Measurements from ENCODE around the gene RAB4A. TPM values are rescaled to one million over a fixed set of nuclear protein-coding genes. Genes with fewer than 3 reads are reported as not detected.

Gene RAB4A, protein sequence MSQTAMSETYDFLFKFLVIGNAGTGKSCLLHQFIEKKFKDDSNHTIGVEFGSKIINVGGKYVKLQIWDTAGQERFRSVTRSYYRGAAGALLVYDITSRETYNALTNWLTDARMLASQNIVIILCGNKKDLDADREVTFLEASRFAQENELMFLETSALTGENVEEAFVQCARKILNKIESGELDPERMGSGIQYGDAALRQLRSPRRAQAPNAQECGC
- total RNA-seq: 23.6 and 32.0 TPM in 2 replicates

GRCh38 chr1:229270547-229271447, at the start of gene RAB4A:
TSS of gene RAB4A (plus strand) at chr1:229271111. CDS start at chr1:229271340, 229 bp downstream.

DNA sequence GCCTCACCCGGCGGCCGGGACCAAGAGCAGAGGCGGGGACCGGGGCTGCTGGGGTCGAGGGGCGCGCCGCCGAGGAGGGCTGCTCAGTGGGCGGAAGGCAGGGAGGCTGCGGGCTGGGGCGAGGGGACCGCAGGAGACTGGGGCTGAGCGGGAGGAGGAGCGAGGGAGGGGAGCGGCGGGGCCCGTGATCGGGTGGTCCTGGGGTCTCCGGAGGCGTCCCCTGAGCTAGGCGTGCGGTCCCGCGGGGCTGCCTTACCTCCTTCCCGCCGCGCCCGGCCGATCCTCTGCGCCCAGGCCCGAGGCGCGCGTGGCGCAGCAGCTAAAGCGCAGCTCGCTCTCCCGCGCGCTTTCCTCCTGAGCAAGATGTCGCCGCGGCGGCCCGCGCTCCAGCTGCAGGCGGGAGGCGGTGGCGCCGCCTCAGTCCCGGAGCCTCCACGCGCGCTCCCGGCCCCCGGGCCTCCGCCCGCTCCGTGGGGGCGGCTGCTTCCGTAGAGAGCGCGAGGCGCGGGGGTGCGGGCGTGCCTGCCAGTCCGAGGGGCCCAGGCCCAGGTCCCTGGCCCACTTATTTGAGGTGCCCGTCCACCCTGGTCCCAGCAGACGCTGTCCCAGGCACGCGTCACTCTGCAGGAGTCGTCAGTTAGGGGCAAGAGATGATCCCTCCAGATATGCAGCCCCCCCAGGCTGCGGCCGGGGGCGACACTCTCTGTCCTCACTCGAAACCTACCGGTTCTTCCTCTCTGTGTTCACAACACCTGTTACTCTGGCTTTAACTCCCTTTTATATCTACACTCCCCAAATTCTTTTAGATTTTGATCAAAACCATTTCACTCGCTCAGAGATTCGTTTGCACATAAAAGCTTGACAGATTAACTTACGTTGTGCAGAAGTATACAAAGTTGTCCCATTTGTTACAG, 72.0 kb downstream of the RAB4A start, which contains the start of gene CCSAP:
Gene CCSAP (minus strand): TSS at position 392 of the 914 bp plus-strand sequence. CDS start 582 bp downstream, outside the sequence.

Other genes starting within 250 kb of the RAB4A start
- 6.3 and 10.0 TPM in 2 replicates for gene CCSAP, start 71.9 kb downstream of the RAB4A start, total RNA-seq
- not detected in 2 replicates for gene ACTA1, start 163.0 kb downstream of the RAB4A start, total RNA-seq
- gene NUP133, start 237.2 kb downstream of the RAB4A start, total RNA-seq: 31.4 and 50.1 TPM in 2 replicates